Spleen (tissue), 7 donors: Measurements from ENCODE around the gene UCHL5.

Experiments used
- POLR2A ChIP-seq, 3 donors: fragments of 450-650 bp; IDR thresholded peaks; one replicate each; pipeline ENCODE4 v1.5.1; 2017; ENCODE audit warnings: antibody characterized with exemption in 3 of 3, mild to moderate bottlenecking in 1 of 3
- POLR2AphosphoS5 ChIP-seq, 3 donors: sonication (generic); formaldehyde crosslinking; IDR thresholded peaks; one replicate each; pipeline ENCODE4 v1.5.1; 2017; ENCODE audit warnings: antibody characterized with exemption in 3 of 3
- TF ChIP-seq, protein P1 (sequence below), 11 experiments: fragments of 200-600 bp in 7 of 11; fragments of 450-650 bp in 4 of 11; sonication (generic) in 4 of 11; IDR thresholded peaks in 8 of 11; conservative IDR thresholded peaks in 3 of 11; 1 replicate in 7 of 11; 2 replicates in 4 of 11; pipeline versions ENCODE4 v1.4.0 to v1.8.0; 2016 to 2021; ENCODE audit warnings: antibody characterized with exemption in 11 of 11, inconsistent platforms in 4 of 11, mild to moderate bottlenecking in 1 of 11
- donor health status: DM: no; HTN: no; CAD: no; lungs with moderate emphysema.
- donor health status: DM: no; HTN: no; CAD: no.
- donor health status: DM: no; HTN: no; CAD: no.

DNA sequence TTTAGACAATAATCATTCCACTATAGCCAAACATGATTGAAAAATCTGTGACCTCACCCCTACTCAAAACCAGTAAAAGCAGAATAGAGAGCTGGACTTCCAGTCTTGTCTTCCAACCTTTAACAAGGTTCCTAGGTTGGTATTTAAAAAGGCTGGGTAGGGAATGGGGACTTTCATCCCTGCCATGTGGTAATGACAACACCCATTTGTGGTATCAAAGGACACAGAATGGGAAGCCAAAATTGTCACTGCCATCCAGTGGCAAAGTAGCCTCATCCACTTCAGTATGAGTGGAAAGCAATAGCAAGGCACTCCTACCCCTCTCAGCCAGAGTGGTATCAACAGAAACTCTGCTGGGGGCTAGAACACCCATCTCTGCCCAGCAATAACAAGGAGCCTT lies 33.9 kb downstream of the UCHL5 start:
- TF ChIP-seq POLR2A (IDR thresholded peaks at IDR 0.05) = no peak
- TF ChIP-seq, protein P1, sequence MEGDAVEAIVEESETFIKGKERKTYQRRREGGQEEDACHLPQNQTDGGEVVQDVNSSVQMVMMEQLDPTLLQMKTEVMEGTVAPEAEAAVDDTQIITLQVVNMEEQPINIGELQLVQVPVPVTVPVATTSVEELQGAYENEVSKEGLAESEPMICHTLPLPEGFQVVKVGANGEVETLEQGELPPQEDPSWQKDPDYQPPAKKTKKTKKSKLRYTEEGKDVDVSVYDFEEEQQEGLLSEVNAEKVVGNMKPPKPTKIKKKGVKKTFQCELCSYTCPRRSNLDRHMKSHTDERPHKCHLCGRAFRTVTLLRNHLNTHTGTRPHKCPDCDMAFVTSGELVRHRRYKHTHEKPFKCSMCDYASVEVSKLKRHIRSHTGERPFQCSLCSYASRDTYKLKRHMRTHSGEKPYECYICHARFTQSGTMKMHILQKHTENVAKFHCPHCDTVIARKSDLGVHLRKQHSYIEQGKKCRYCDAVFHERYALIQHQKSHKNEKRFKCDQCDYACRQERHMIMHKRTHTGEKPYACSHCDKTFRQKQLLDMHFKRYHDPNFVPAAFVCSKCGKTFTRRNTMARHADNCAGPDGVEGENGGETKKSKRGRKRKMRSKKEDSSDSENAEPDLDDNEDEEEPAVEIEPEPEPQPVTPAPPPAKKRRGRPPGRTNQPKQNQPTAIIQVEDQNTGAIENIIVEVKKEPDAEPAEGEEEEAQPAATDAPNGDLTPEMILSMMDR (IDR thresholded peaks at IDR 0.05 in 8 of 11, conservative IDR thresholded peaks at IDR 0.05 in 3 of 11) = no peak
- TF ChIP-seq POLR2AphosphoS5 (IDR thresholded peaks at IDR 0.05) = no peak
